SJSA1 (cell line): ENCODE data around the gene ADNP. TPM values are rescaled to one million over a fixed set of nuclear protein-coding genes. Genes with fewer than 3 reads are reported as not detected.

Source experiments
- DNase-seq, 2 experiments: peaks; one replicate each; pipeline ENCODE4 v3.0.0-alpha.2; 2015 to 2020; ENCODE audit warnings: low spot score in 2 of 2, low read depth in 1 of 2
- H3K27ac ChIP-seq: fragments of 250-450 bp; sonication (Bioruptor Pico); 2 replicates; pipeline ENCODE4 v1.5.1; 2020; ENCODE audit warnings: mild to moderate bottlenecking, moderate library complexity
- H3K27me3 ChIP-seq: fragments of 250-450 bp; sonication (Bioruptor Pico); replicated peaks from 2 replicates; pipeline ENCODE4 v1.5.1; 2020; ENCODE audit warnings: mild to moderate bottlenecking, moderate library complexity
- H3K36me3 ChIP-seq: fragments of 250-450 bp; sonication (Bioruptor Pico); 2 replicates; pipeline ENCODE4 v1.5.1; 2020; ENCODE audit warnings: mild to moderate bottlenecking
- H3K4me1 ChIP-seq: fragments of 250-450 bp; sonication (Bioruptor Pico); replicated peaks from 2 replicates; pipeline ENCODE4 v1.6.1; 2021; ENCODE audit warnings: mild to moderate bottlenecking
- H3K4me3 ChIP-seq: fragments of 250-450 bp; sonication (Bioruptor Pico); 2 replicates; pipeline ENCODE4 v1.5.1; 2020; ENCODE audit warnings: mild to moderate bottlenecking
- H3K9me3 ChIP-seq: fragments of 250-450 bp; sonication (Bioruptor Pico); replicated peaks from 2 replicates; pipeline ENCODE4 v1.5.1; 2020; ENCODE audit warnings: mild to moderate bottlenecking
- total RNA-seq: library from RNA; depleted of rRNA; stranded (reverse); fragments of >200 nt; shearing (Covaris generic); gene quantifications from 2 replicates; pipeline ENCODE4 v1.2.3, GENCODE V29; 2014

Gene ADNP
- total RNA-seq, 1 experiment from 2014 or later: 20.4 TPM

DNA sequence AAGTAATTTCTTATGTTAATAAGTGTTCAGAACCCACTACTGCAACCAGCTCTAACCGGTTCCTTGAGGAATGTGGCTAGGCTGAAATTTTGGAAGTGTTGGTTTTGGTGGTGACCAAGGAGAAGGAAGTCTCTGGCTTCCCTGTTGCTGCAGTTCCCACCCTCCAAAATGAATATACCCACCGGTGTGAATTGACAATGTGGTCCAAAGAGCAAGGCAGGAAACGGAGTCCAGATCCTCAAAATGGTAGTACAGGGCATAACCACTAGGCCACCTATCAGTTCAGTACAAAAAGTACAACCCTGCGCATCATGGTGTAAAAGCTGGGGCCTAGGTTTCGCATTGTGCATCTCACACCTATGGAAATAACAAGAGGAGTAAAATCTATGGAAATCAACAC lies 2.8 kb downstream of the ADNP start:
- DNase-seq: no peak
- H3K4me3 ChIP-seq: no peak overlapping the region; the same call in 1 of the 2 replicates
- H3K27me3 ChIP-seq: no peaks in the 10 kb centered on the region
- H3K4me1 ChIP-seq: peaks cover 29% of the 10 kb centered on the region
- peaks cover 71% of the 10 kb centered on the region for H3K36me3 ChIP-seq
- no peak overlapping the region for H3K27ac ChIP-seq
- H3K9me3 ChIP-seq: no peaks in the 10 kb centered on the region

DNA sequence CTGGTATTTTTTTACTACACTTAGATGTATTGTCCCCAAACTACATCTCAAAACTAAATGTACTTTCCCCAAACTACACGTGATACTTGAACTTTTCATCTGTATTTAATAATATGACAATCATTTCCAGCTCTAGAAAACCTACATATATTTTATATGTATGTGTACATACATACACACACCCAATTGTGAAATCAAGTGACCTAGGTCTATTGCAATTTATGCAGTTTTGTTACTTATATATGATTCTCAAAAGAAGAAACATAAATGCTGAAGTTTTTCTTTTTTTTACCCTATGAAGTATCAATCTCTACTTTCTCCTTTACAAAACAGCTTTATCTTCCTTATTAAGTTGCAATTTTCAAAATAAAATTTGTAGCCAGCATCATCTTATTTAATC lies 4.7 kb downstream of the ADNP start:
- no peak overlapping the region for H3K27ac ChIP-seq
- H3K4me3 ChIP-seq: no peak overlapping the region
- H3K27me3 ChIP-seq: no peaks in the 10 kb centered on the region
- peaks cover 14% of the 10 kb centered on the region for H3K4me1 ChIP-seq
- DNase-seq: no peak
- H3K36me3 ChIP-seq: peaks cover 75% of the 10 kb centered on the region
- no peaks in the 10 kb centered on the region for H3K9me3 ChIP-seq

DNA sequence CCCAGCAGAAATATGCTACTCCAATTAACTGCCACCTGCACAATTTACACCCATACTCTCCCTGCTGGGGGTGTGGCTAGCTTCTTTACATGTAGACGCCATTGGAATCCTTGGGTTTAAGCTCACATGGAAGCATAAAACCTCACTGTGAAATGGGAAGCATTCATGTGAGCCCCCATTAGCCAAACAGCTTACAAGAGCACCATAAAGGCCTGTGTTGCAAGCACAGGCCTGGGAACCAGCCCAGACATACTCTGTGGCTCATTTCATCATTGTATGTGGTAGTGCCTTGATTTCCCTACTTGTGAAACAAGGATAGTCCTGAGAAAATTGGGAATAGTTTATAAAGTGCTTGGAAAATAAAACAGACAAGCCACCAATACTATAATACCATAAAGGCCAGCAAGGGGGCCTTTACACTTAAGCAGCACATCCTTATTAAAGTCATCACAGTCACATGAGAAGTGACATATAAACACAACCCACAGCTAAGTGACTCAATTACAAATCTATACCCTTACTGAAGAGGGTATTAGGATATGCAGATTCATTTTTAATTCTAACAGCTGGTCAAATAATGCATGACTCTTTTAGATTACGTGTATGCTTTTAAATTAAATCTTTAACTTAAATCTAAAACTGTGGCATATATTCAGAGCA lies 6.8 kb downstream of the ADNP start:
- Histone ChIP-seq H3K4me3 (no peak overlapping the region), H3K27ac (no peak overlapping the region), H3K27me3 (no peaks in the 10 kb centered on the region), H3K36me3 (peaks cover 80% of the 10 kb centered on the region), H3K9me3 (no peaks in the 10 kb centered on the region), H3K4me1 (peaks cover 11% of the 10 kb centered on the region)
- DNase-seq: no peak

DNA sequence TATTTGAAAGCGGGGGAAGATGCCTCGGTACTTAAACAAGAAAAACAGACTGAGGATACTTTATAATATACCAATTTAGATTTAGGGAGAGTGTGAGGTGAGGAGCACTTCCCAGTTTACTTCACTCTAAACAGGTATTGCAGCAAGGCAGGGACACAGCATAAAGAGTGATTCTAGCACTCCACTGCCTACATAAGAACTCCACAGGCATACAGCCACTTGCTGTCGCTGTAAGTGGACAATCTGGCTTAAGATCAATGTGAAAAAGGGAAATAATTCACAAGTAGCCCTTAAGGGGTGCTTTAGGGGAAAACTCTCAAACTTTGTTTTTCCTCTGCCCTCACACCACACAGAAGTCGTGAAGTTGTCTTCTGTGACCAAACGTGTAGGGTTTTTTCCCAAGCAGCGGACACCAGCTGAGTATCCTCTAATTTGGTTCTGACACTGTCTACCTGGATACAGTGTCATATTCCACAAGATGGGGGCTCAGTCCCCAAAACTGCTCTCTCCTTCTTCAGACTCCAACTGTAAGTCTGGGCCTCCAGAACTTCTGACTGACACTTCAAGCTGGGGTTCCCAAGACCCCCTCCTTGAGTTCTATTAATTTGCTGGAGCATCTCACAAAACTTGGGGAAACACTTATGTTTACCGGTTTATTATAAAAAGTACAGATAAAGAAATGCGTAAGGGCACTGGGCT lies 9.3 kb downstream of the ADNP start:
- no peak overlapping the region for H3K4me3 ChIP-seq
- no peaks in the 10 kb centered on the region for H3K27me3 ChIP-seq
- H3K4me1 ChIP-seq: no peaks in the 10 kb centered on the region
- no peaks in the 10 kb centered on the region for H3K9me3 ChIP-seq
- no peak overlapping the region for H3K27ac ChIP-seq
- H3K36me3 ChIP-seq: peaks cover 75% of the 10 kb centered on the region
- no peak for DNase-seq

DNA sequence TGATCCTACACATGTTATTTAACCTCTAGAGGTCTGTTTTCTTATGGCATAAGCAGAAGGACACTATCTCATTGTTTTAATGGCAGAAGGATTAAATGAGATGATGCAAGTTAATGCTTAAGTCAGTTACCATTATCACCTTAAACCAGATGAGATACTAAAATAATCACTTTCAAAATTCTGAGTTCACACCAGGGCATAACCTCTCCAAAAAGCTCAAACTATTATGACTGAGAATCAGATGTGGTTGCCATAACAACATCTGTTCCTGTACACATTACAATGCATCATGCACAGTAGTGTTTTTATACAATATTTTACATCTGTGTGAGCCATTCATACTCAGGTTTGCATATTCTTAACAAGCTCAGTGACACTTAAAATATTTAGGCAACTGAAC lies 10.2 kb downstream of the ADNP start:
- no peaks in the 10 kb centered on the region for H3K27me3 ChIP-seq
- H3K4me3 ChIP-seq: no peak overlapping the region
- H3K27ac ChIP-seq: peak overlapping the region; percentile 15; the same call in 1 of the 2 replicates
- H3K4me1 ChIP-seq: no peaks in the 10 kb centered on the region; the same call in 1 of the 2 replicates
- no peak for DNase-seq
- peaks cover 74% of the 10 kb centered on the region for H3K36me3 ChIP-seq
- H3K9me3 ChIP-seq: no peaks in the 10 kb centered on the region

DNA sequence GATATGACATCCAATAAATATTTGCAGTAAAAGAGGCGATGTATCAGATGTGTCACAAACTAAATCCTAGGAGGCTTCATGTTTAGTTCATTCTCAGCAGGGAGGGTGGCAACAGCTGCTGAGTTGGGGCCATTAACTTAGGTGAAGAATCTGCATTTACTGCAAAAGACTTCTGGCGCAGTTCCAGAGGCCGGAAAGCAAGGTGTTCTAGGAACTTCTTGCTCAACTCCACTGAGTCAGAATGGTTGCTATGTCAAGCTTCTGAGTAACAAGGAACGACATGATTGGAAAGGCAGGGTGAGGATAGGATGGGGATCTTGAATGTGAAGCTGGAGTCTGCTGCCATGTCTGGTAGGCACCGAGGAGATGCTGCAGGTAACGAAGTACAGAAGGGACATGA lies 11.7 kb downstream of the ADNP start:
- no peak for DNase-seq
- Histone ChIP-seq H3K4me3 (no peak overlapping the region), H3K27me3 (no peaks in the 10 kb centered on the region), H3K9me3 (no peaks in the 10 kb centered on the region), H3K4me1 (peaks cover 2% of the 10 kb centered on the region), H3K27ac (no peak overlapping the region), H3K36me3 (peaks cover 62% of the 10 kb centered on the region)

DNA sequence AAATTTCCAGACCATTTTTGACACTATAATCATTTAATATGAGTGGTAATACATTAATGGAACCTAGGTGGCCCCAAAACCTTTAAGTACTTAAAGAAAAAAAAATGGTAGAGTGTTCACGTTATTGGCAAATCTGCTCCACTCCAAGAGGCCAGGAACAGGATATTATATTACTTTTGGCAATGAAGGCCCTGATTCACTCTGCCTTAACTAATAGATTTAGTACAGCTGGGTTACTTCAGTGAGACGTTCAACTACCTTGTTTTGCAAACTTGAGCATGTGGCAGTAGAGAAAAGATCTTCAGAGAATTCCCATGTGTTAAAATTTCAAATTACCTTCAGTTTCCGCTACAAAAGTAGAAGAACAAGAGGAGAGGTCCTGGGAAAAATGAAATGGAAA lies 12.8 kb downstream of the ADNP start:
- Histone ChIP-seq H3K36me3 (peaks cover 61% of the 10 kb centered on the region), H3K27me3 (no peaks in the 10 kb centered on the region), H3K9me3 (no peaks in the 10 kb centered on the region), H3K27ac (no peak overlapping the region), H3K4me1 (peaks cover 14% of the 10 kb centered on the region), H3K4me3 (no peak overlapping the region)
- no peak for DNase-seq

DNA sequence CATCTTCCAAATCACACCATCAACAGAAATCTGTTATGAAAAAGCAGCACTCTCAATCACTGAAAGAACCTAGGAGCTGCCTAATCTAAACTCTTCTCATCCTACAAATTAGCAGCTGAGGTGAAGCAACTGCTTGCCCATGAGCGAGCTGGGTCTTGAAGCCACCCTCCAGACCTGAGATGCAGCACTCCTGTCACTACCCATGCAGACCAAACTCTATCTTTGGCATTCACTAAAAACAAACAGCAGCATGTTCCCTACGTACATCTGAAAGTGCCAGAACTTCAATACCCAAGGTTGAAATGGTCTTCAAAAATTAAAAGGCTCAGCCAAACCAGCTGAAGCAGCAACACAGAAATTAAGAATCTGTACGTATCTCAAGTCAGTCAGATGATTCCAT lies 14.3 kb downstream of the ADNP start:
- no peak for DNase-seq
- H3K4me1 ChIP-seq: peaks cover 14% of the 10 kb centered on the region
- H3K4me3 ChIP-seq: no peak overlapping the region
- no peaks in the 10 kb centered on the region for H3K9me3 ChIP-seq
- H3K27ac ChIP-seq: no peak overlapping the region
- no peaks in the 10 kb centered on the region for H3K27me3 ChIP-seq
- H3K36me3 ChIP-seq: peaks cover 60% of the 10 kb centered on the region

DNA sequence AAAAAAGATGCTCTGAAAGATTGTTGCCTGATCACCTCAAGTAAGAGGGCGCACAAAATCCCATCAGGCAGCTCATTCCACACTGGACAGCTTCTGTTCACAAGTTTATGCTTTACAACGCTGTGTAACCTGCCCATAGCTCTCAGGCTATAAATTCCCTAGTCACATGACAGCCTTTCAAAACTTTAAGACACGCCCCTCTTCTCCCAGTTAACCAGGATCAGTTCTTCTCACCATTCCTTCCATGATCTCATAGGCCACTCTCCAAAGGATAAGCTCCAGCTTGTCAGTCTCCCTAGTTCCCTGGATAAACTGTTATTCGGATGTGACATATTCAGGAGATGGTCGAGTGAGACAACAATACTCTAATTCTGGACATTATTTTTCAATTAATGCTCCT lies 15.0 kb downstream of the ADNP start:
- DNase-seq: no peak
- no peak overlapping the region for H3K27ac ChIP-seq

DNA sequence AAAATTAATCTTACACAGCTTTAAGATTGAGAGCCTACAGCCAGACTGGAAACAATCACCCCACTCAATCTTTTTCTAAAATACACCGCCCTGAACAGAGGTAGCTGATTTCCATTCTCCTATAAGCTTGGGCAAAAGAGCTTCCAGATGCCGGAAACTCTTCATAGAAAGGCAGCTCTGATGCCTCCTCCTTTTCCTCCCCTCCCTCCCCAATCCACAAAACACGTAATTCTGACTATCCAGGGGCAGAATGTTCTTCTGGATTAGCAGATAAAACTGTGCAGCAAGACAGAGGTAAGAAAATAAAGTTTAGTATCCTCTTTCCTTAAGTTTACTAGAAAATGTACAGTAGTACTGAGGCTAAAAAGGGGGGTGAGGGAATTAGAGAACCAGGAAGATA lies 15.8 kb downstream of the ADNP start:
- peaks cover 49% of the 10 kb centered on the region for H3K36me3 ChIP-seq
- H3K4me1 ChIP-seq: peaks cover 14% of the 10 kb centered on the region
- no peak overlapping the region for H3K4me3 ChIP-seq
- H3K27ac ChIP-seq: no peak overlapping the region
- H3K27me3 ChIP-seq: no peaks in the 10 kb centered on the region
- no peaks in the 10 kb centered on the region for H3K9me3 ChIP-seq
- no peak for DNase-seq

More for the DNA sequence above, 15.0 kb downstream of the ADNP start:
- Histone ChIP-seq H3K9me3 (no peaks in the 10 kb centered on the region), H3K27me3 (no peaks in the 10 kb centered on the region), H3K4me3 (no peak overlapping the region), H3K36me3 (peaks cover 53% of the 10 kb centered on the region), H3K4me1 (peaks cover 14% of the 10 kb centered on the region)

DNA sequence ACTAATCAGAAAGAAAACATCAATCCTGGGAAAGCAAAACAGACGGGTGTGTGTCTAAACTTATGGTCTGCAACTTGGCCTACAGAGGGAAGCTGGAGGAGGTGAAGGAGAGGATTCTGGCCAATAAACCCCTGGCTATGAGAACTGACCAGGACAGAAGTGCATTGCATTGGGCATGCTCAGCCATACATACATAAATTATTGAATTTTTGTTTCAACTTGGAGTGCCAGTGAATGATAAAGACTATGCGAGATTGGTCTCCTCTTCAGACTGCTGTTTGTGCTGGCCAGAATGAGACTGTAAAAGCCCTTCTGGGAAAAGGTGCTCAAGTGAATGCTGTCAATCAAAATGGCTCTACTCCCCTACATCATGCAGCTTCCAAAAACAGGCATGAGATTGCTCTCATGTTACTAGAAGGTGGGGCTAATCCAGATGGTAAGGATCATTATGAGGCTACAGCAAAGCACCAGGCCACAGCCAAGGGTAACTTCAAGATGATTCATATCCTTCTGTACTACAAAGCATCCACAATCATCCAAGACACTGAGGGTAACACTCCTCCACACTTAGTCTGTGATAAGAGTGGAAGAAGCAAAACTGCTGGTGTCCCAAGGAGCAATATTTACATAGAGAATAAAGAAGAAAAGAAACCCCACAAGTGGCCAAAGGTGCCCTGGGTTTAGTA lies 17.4 kb downstream of the ADNP start:
- Histone ChIP-seq H3K9me3 (no peaks in the 10 kb centered on the region), H3K4me1 (peaks cover 14% of the 10 kb centered on the region), H3K27ac (0 out of 2 replicates have a peak overlapping the region, but pooled peaks have one; percentile 18), H3K36me3 (peaks cover 41% of the 10 kb centered on the region), H3K4me3 (no peak overlapping the region), H3K27me3 (no peaks in the 10 kb centered on the region)
- peak in 1 of 2 experiments; percentile 38 for DNase-seq

DNA sequence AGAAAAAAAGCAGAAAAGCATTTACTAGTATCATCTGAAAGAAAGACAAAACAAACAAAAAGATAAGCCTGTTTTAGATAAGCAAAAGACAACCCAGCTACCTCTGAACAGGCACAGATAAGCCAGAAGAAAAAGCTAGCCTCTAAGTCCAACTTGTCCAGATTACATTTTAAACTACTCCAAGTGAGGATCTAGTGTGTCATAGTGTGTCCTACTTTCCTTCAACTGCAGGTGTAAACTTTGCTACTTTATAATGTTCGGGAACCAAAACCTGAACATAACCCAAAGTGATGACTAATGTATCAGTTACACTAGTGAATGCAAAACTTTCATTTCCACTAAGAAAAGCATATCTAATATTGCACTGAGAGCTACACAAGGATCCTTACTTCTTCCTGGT lies 19.5 kb downstream of the ADNP start:
- no peak overlapping the region for H3K4me3 ChIP-seq
- peaks cover 28% of the 10 kb centered on the region for H3K36me3 ChIP-seq
- no peaks in the 10 kb centered on the region for H3K27me3 ChIP-seq
- H3K27ac ChIP-seq: no peak overlapping the region
- H3K4me1 ChIP-seq: peaks cover 14% of the 10 kb centered on the region
- DNase-seq: no peak
- no peaks in the 10 kb centered on the region for H3K9me3 ChIP-seq

DNA sequence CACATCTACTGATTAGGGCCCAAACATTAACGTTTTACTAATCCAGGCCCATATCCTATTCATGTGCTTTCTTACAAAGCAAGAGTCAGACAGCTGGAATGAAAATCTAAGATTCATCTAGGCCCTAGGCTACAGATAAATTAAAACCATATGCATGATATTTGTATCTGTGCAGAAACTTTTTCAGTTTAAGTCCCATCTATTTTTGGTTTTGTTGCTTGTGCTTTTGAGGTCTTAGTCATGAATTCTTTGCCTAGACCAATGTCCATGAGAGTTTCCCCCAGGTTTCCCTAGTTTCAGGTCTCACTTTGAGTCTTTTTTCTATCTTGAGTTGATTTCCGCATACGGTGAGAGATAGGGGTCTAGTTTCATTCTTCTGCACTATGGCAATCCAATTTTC lies 20.2 kb downstream of the ADNP start:
- Histone ChIP-seq H3K4me3 (no peak overlapping the region), H3K4me1 (peaks cover 14% of the 10 kb centered on the region), H3K27ac (no peak overlapping the region), H3K36me3 (peaks cover 31% of the 10 kb centered on the region), H3K9me3 (no peaks in the 10 kb centered on the region), H3K27me3 (no peaks in the 10 kb centered on the region)
- no peak for DNase-seq

DNA sequence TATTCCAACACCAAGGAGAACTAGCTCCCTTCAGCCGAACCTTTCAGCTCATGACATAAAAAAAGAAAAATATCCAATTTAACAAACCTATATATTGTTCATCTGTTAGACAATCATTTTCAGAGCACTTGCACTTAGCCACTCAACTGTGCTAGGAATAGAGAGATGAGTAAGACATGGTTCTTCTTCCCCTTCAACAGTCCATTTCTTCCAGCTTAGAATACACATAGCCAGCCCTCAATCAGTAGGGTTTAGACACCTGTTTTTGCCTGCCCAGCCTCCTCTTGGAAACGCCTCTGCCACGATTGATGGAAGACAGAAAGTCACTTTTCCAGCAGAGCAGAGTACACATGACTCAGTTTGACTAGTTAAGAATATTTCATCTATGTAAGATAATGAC lies 21.8 kb downstream of the ADNP start:
- Histone ChIP-seq H3K4me1 (peaks cover 10% of the 10 kb centered on the region), H3K27ac (no peak overlapping the region), H3K4me3 (no peak overlapping the region), H3K9me3 (no peaks in the 10 kb centered on the region), H3K27me3 (no peaks in the 10 kb centered on the region), H3K36me3 (peaks cover 36% of the 10 kb centered on the region)
- DNase-seq: no peak
